Measurements from ENCODE around the gene ADI1. TPM values are rescaled to one million over a fixed set of nuclear protein-coding genes. Genes with fewer than 3 reads are reported as not detected.

The ADI1 gene
- total and polyA plus RNA-seq, 8 donors, result 9.9 to 29.7 (median 19.6) TPM

DNA sequence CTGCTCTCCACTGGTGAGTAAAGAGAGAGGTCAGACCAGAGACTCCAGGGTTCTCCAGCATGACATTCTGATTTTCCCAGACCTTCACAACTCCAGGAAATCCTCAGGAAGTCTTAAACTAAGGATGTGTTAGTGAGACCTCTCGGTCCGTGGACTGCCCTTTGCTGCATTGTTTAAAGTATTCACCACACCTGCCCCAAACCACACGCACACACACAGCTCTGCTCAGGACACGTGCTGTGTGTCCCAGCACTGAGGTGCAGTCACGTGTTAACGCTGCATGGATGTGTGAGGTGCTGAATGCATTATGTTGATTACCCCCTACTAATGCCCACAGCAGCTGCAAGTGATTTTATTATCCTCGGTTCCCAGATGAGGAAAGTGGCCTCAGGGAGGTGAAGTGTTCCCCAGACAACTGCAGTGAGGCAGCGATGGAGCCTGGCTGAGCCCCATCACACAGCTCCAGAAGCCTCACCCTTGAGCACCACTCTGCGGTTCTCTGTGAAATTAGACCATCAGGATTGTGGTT is 71.5 kb downstream of the ADI1 start:
- Histone ChIP-seq H3K4me3 (no peak overlapping the region), H3K27me3 (no peaks in the 10 kb centered on the region), H3K27ac (no peak overlapping the region), H3K4me1 (no peaks in the 10 kb centered on the region), H3K9me3 (no peaks in the 10 kb centered on the region), H3K36me3 (peaks cover 3 to 12% (median 5%) of the 10 kb centered on the region in 3 donors)
- peak in 3 of 4 donors; percentile 11 to 36 (median 25) for ATAC-seq
- TF ChIP-seq, protein P1, sequence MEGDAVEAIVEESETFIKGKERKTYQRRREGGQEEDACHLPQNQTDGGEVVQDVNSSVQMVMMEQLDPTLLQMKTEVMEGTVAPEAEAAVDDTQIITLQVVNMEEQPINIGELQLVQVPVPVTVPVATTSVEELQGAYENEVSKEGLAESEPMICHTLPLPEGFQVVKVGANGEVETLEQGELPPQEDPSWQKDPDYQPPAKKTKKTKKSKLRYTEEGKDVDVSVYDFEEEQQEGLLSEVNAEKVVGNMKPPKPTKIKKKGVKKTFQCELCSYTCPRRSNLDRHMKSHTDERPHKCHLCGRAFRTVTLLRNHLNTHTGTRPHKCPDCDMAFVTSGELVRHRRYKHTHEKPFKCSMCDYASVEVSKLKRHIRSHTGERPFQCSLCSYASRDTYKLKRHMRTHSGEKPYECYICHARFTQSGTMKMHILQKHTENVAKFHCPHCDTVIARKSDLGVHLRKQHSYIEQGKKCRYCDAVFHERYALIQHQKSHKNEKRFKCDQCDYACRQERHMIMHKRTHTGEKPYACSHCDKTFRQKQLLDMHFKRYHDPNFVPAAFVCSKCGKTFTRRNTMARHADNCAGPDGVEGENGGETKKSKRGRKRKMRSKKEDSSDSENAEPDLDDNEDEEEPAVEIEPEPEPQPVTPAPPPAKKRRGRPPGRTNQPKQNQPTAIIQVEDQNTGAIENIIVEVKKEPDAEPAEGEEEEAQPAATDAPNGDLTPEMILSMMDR (IDR thresholded peaks at IDR 0.05), result no peak
- DNase-seq, result no peak
- FAIRE-seq, result no peak
- WGBS, 2 donors, result 80 to 81% methylated on average over 9 of the region's 9 CpGs
- intact Hi-C loops (cut with DNase I), result no loop called here

Other genes starting within 250 kb of the ADI1 start
- 10 to 100 TPM in 1 of 6 donors, 1 to 10 TPM in 5; 4.3 to 12.5 (median 6.4) TPM for gene EIPR1, start 141.7 kb downstream of the ADI1 start, total RNA-seq
- gene EIPR1, start 141.7 kb downstream of the ADI1 start, polyA plus RNA-seq, result 10 to 100 TPM in 1 of 2 donors, 1 to 10 TPM in 1; 5.9 to 12.4 TPM
- 10 to 100 TPM; 35.2 to 60.5 (median 39.4) TPM for gene TRAPPC12, start 139.8 kb downstream of the ADI1 start, total RNA-seq
- gene TRAPPC12, start 139.8 kb downstream of the ADI1 start, polyA plus RNA-seq, result 10 to 100 TPM; 82.9 to 97.5 TPM
- gene RNASEH1, start 38.8 kb upstream of the ADI1 start, total RNA-seq, result 10 to 100 TPM in 2 of 6 donors, 1 to 10 TPM in 4; 6.1 to 10.6 (median 8.9) TPM
- 1 to 10 TPM; 5.5 to 5.7 TPM for gene RNASEH1, start 38.8 kb upstream of the ADI1 start, polyA plus RNA-seq
- gene RPS7, start 55.7 kb upstream of the ADI1 start, total RNA-seq, result 100 to 1,000 TPM; 498 to 985 (median 806) TPM
- gene RPS7, start 55.7 kb upstream of the ADI1 start, polyA plus RNA-seq, result 1,000 to 10,000 TPM; 1,402 to 2,322 TPM
- gene COLEC11, start 75.6 kb upstream of the ADI1 start, total RNA-seq, result 1 to 10 TPM; 2.0 to 6.1 (median 3.2) TPM
- 10 to 100 TPM in 1 of 2 donors, 1 to 10 TPM in 1; 9.5 to 11.9 TPM for gene COLEC11, start 75.6 kb upstream of the ADI1 start, polyA plus RNA-seq
- gene ALLC, start 138.7 kb upstream of the ADI1 start, total RNA-seq, result not detected
- gene ALLC, start 138.7 kb upstream of the ADI1 start, polyA plus RNA-seq, result under 1 TPM; 0.68 to 0.75 TPM
- gene DCDC2C, start 184.0 kb upstream of the ADI1 start, total RNA-seq, result not detected
- gene DCDC2C, start 184.0 kb upstream of the ADI1 start, polyA plus RNA-seq, result not detected

All from pancreas (tissue), 10 donors.